HG02571 (cell line): Measurements from ENCODE around the gene ARHGEF1.

ENCODE experiments used
- ATAC-seq: cut with Tn5 transposase; IDR thresholded peaks from one replicate; pipeline ENCODE4 v1.9.1; 2021; ENCODE audit warnings: mild to moderate bottlenecking, moderate library complexity; ENCODE audit not compliant: unreplicated experiment

ARHGEF1 gene

GRCh38 chr19:41883463-41883820, 458 bp downstream of the ARHGEF1 start:
- no peak for ATAC-seq

GRCh38 chr19:41883821-41884733, 1.1 kb downstream of the ARHGEF1 start:
- peak; percentile 73 for ATAC-seq

GRCh38 chr19:41886761-41887710, 4.1 kb downstream of the ARHGEF1 start:
- ATAC-seq = no peak

GRCh38 chr19:41887711-41888382, 4.9 kb downstream of the ARHGEF1 start:
- ATAC-seq = no peak

GRCh38 chr19:41888926-41889325, 5.9 kb downstream of the ARHGEF1 start:
- no peak for ATAC-seq

GRCh38 chr19:41889896-41890295, 6.9 kb downstream of the ARHGEF1 start:
- no peak for ATAC-seq

- no peak for ATAC-seq
Observed at GRCh38 chr19:41890936-41891335, 8.0 kb downstream of the ARHGEF1 start.

- ATAC-seq = no peak
Observed at GRCh38 chr19:41892173-41892902, 9.4 kb downstream of the ARHGEF1 start.

- no peak for ATAC-seq
Observed at GRCh38 chr19:41893899-41894298, 10.9 kb downstream of the ARHGEF1 start.

GRCh38 chr19:41894350-41894749, 11.4 kb downstream of the ARHGEF1 start:
- ATAC-seq = no peak

GRCh38 chr19:41895745-41896580, 13.0 kb downstream of the ARHGEF1 start:
- no peak for ATAC-seq

GRCh38 chr19:41896581-41896942, 13.6 kb downstream of the ARHGEF1 start:
- no peak for ATAC-seq

- ATAC-seq = no peak
Observed at GRCh38 chr19:41897181-41897580, 14.2 kb downstream of the ARHGEF1 start.

- ATAC-seq = no peak
Observed at GRCh38 chr19:41897820-41898219, 14.8 kb downstream of the ARHGEF1 start.

GRCh38 chr19:41898235-41898634, 15.3 kb downstream of the ARHGEF1 start:
- no peak for ATAC-seq

- ATAC-seq = no peak
Observed at GRCh38 chr19:41901707-41902360, 18.9 kb downstream of the ARHGEF1 start.

GRCh38 chr19:41902594-41902993, 19.6 kb downstream of the ARHGEF1 start:
- no peak for ATAC-seq

- no peak for ATAC-seq
Observed at GRCh38 chr19:41903193-41903953, 20.4 kb downstream of the ARHGEF1 start.
